ENCODE measurements around the gene SRMS. TPM values are rescaled to one million over a fixed set of nuclear protein-coding genes. Genes with fewer than 3 reads are reported as not detected.

Gene SRMS
- total and polyA plus RNA-seq, 2 donors from 2014 or later, result 0.38 TPM; not detected in 1

DNA sequence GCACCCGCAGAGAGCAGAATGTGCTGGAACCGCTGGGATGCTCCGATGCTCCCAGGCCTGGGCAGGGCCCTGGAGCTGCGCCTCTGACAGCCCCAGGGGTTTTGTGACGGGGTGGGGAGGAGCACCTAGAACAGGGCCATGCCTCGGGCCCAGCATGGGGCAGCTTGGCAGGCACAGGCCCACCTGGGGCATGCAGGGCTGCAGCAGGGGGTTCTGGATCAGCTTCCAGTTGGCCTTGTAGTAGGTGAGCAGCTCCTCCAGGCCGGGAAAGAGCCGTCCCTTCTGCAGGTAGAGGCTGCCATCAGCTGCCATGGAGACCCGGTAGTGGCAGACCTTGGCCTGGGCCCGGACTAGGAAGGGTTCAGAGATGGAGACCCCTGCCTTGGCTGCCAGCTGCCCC lies 4.4 kb downstream of the SRMS start:
- TF ChIP-seq, protein P1, sequence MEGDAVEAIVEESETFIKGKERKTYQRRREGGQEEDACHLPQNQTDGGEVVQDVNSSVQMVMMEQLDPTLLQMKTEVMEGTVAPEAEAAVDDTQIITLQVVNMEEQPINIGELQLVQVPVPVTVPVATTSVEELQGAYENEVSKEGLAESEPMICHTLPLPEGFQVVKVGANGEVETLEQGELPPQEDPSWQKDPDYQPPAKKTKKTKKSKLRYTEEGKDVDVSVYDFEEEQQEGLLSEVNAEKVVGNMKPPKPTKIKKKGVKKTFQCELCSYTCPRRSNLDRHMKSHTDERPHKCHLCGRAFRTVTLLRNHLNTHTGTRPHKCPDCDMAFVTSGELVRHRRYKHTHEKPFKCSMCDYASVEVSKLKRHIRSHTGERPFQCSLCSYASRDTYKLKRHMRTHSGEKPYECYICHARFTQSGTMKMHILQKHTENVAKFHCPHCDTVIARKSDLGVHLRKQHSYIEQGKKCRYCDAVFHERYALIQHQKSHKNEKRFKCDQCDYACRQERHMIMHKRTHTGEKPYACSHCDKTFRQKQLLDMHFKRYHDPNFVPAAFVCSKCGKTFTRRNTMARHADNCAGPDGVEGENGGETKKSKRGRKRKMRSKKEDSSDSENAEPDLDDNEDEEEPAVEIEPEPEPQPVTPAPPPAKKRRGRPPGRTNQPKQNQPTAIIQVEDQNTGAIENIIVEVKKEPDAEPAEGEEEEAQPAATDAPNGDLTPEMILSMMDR (IDR thresholded peaks at IDR 0.05; ENCODE audit: borderline replicate concordance, extremely low read depth, insufficient read depth), result no peak
- FAIRE-seq (no peak), DNase-seq (no peak)
- H3K4me3 ChIP-seq (ENCODE audit: low read length in 3 of 3), result no peak overlapping the region
- H3K27me3 ChIP-seq (ENCODE audit: control insufficient read depth, insufficient read depth, low read length), result no peaks in the 10 kb centered on the region
- intact Hi-C loops (cut with DNase I), result no loop called here
- no peaks in the 10 kb centered on the region for H3K9me3 ChIP-seq (ENCODE audit: control insufficient read depth in 2 of 3, insufficient read depth in 1 of 3, low read length in 3 of 3)
- no peaks in the 10 kb centered on the region for H3K36me3 ChIP-seq (ENCODE audit: control insufficient read depth in 2 of 3, insufficient read depth in 3 of 3, low read length in 3 of 3)
- no peaks in the 10 kb centered on the region for H3K4me1 ChIP-seq (ENCODE audit: control insufficient read depth in 2 of 3, insufficient read depth in 2 of 3, low read depth in 1 of 3, low read length in 3 of 3)
- H3K9ac ChIP-seq (ENCODE audit: low read length in 3 of 3), result no peak overlapping the region
- no peak overlapping the region for H3K27ac ChIP-seq (ENCODE audit: low read depth in 2 of 2, low read length in 2 of 2)

DNA sequence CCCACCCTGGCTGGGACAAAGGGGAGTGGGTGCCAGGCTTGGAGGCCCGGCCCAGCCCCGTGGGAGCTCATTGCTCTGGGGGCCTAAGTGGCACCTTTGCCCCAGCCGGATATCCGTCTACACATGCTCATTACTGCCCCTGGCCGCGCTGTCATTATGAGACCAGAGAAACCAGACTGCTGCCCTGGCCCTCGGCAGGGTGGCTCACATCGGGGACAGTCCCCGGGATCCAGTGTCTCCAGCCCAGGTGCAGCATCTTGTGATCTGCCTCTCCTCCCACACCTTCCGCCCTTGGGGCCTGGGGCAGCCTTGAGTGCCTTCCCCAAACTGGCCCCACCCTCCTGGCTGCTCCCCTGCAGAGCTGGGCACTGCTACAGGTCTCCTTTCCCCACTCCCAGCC lies 4.9 kb downstream of the SRMS start:
- Histone ChIP-seq H3K9me3 (ENCODE audit: control insufficient read depth in 2 of 3, insufficient read depth in 1 of 3, low read length in 3 of 3) (no peaks in the 10 kb centered on the region), H3K4me1 (ENCODE audit: control insufficient read depth in 2 of 3, insufficient read depth in 2 of 3, low read depth in 1 of 3, low read length in 3 of 3) (peaks cover 0 to 1% (median 0%) of the 10 kb centered on the region in 3 donors), H3K36me3 (ENCODE audit: control insufficient read depth in 2 of 3, insufficient read depth in 3 of 3, low read length in 3 of 3) (no peaks in the 10 kb centered on the region), H3K27me3 (ENCODE audit: control insufficient read depth, insufficient read depth, low read length) (no peaks in the 10 kb centered on the region), H3K9ac (ENCODE audit: low read length in 3 of 3) (no peak overlapping the region), H3K27ac (ENCODE audit: low read depth in 2 of 2, low read length in 2 of 2) (no peak overlapping the region), H3K4me3 (ENCODE audit: low read length in 3 of 3) (no peak overlapping the region)
- intact Hi-C loops (cut with DNase I), result no loop called here
- FAIRE-seq (no peak), DNase-seq (no peak)
- TF ChIP-seq, protein P1 (IDR thresholded peaks at IDR 0.05; ENCODE audit: borderline replicate concordance, extremely low read depth, insufficient read depth), result no peak

DNA sequence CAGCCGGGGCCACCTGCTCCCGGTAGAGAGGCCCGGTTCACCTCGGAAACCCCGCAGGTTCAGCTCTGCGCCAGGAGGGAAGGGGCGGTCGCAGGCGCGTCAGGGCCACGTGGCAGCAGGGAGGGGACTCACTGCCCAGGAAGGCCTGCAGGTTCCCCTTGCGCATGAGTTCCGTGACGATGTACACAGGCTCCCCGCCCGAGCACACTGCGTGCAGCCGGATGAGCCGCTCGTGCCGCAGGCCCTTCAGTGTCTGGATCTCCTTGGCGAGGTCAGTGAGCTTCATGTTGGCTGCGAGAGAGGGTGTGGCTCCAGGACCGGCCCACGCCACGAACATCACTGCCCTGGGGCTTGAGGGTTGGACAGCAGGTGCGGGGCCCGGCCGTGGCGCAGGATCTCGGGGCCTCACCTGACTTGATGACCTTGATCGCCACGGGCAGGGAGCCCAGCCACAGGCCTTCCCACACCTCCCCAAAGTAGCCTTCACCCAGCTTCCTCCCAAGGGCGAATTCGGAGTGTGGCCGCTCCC lies 5.5 kb downstream of the SRMS start:
- intact Hi-C loops (cut with DNase I), result no loop called here
- no peak for DNase-seq

More for the DNA sequence above, 5.5 kb downstream of the SRMS start:
- H3K36me3 ChIP-seq (ENCODE audit: control insufficient read depth in 2 of 3, insufficient read depth in 3 of 3, low read length in 3 of 3), result no peaks in the 10 kb centered on the region
- no peak overlapping the region for H3K27ac ChIP-seq (ENCODE audit: low read depth in 2 of 2, low read length in 2 of 2)
- no peak overlapping the region for H3K4me3 ChIP-seq (ENCODE audit: low read length in 3 of 3)
- TF ChIP-seq, protein P1 (IDR thresholded peaks at IDR 0.05; ENCODE audit: borderline replicate concordance, extremely low read depth, insufficient read depth), result no peak
- no peaks in the 10 kb centered on the region for H3K9me3 ChIP-seq (ENCODE audit: control insufficient read depth in 2 of 3, insufficient read depth in 1 of 3, low read length in 3 of 3)
- no peaks in the 10 kb centered on the region for H3K27me3 ChIP-seq (ENCODE audit: control insufficient read depth, insufficient read depth, low read length)
- no peak overlapping the region for H3K9ac ChIP-seq (ENCODE audit: low read length in 3 of 3)
- H3K4me1 ChIP-seq (ENCODE audit: control insufficient read depth in 2 of 3, insufficient read depth in 2 of 3, low read depth in 1 of 3, low read length in 3 of 3), result peaks cover 0 to 4% (median 0%) of the 10 kb centered on the region in 3 donors
- no peak for FAIRE-seq
